ENCODE data around the gene PHF5A. TPM values are rescaled to one million over a fixed set of nuclear protein-coding genes. Genes with fewer than 3 reads are reported as not detected.
"Not testable (repeated sequence)": the region's sequence is repeated elsewhere in the genome, so short reads cannot be mapped to it uniquely, and the experiment has no call there.

Gene PHF5A
- total RNA-seq, 1 donor from 2014 or later, result 39.2 TPM

- peak; percentile 81 for ATAC-seq
Measured at GRCh38 chr22:41446639-41447434, 21.7 kb downstream of the PHF5A start, which contains the start of gene TOB2. Gene TOB2, minus strand, starts transcription at chr22:41446801. Its CDS starts 9,456 bp downstream, at chr22:41437345.

GRCh38 chr22:41446057-41446501, 22.4 kb downstream of the PHF5A start:
- ATAC-seq, result no peak

- no peak for ATAC-seq
Measured at GRCh38 chr22:41445129-41446056, 23.1 kb downstream of the PHF5A start.

GRCh38 chr22:41444360-41445128, 23.9 kb downstream of the PHF5A start:
- peak; percentile 64 for ATAC-seq

- peak; percentile 16 for ATAC-seq
Measured at GRCh38 chr22:41442240-41442792, 26.2 kb downstream of the PHF5A start.

- ATAC-seq, result not testable (repeated sequence)
Measured at GRCh38 chr22:41440511-41440910, 28.0 kb downstream of the PHF5A start.

- ATAC-seq, result no peak
Measured at GRCh38 chr22:41437198-41437597, 31.3 kb downstream of the PHF5A start.

- ATAC-seq, result no peak
Measured at GRCh38 chr22:41436322-41437113, 32.0 kb downstream of the PHF5A start.

GRCh38 chr22:41435560-41435959, 32.9 kb downstream of the PHF5A start:
- no peak for ATAC-seq

GRCh38 chr22:41434361-41435003, 34.0 kb downstream of the PHF5A start:
- peak; percentile 12 for ATAC-seq

- ATAC-seq, result not testable (repeated sequence)
Measured at GRCh38 chr22:41433480-41433879, 35.0 kb downstream of the PHF5A start.

- ATAC-seq, result no peak
Measured at GRCh38 chr22:41431656-41432055, 36.8 kb downstream of the PHF5A start.

- no peak for ATAC-seq
Measured at GRCh38 chr22:41429951-41430332, 38.5 kb downstream of the PHF5A start.

GRCh38 chr22:41429232-41429950, 39.1 kb downstream of the PHF5A start:
- ATAC-seq, result peak; percentile 16

- no peak for ATAC-seq
Measured at GRCh38 chr22:41425660-41426365, 42.7 kb downstream of the PHF5A start.

- ATAC-seq, result no peak
Measured at GRCh38 chr22:41418717-41419116, 49.8 kb downstream of the PHF5A start.

- ATAC-seq, result peak; percentile 31
Measured at GRCh38 chr22:41417622-41418390, 50.7 kb downstream of the PHF5A start.

GRCh38 chr22:41415554-41415953, 52.9 kb downstream of the PHF5A start:
- ATAC-seq, result no peak

All from esophagus mucosa (tissue), 1 donor.